D721Med (cell line): ENCODE measurements around the gene MOAP1.

Experiments used
- DNase-seq: peaks from one replicate; pipeline ENCODE4 v3.0.0; 2011; ENCODE audit warnings: low spot score; ENCODE audit not compliant: insufficient read length
- FAIRE-seq: peaks from 2 replicates; lab custom pipeline; 2011; peaks lifted over from hg19 to GRCh38; lab: Jason Lieb, UNC
- TF ChIP-seq, protein P1 (sequence below): IDR thresholded peaks from 2 replicates; pipeline ENCODE4 v1.5.1; 2012; ENCODE audit warnings: mild to moderate bottlenecking, control low read depth; ENCODE audit not compliant: insufficient read depth; ENCODE audit errors: missing control alignments

The MOAP1 gene

DNA sequence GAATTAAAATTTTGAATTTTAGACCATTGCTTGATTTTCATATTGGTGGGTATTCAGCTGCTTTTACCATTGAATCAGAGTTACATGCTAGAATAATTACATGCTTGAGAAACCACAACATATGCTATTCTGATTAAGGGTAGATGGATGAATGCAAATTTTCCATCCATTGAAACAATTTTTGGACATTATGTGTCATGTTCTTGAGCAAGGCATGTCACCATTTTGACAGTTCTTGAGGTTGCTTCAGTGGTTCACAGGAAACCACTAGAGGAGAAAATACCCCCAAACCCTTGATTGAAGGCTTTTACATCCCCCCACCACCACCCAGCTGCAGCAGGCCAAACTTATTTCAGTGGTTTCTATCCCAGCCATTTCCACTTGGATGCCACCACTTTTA, 35.8 kb upstream of the MOAP1 start:
- TF ChIP-seq, protein P1, sequence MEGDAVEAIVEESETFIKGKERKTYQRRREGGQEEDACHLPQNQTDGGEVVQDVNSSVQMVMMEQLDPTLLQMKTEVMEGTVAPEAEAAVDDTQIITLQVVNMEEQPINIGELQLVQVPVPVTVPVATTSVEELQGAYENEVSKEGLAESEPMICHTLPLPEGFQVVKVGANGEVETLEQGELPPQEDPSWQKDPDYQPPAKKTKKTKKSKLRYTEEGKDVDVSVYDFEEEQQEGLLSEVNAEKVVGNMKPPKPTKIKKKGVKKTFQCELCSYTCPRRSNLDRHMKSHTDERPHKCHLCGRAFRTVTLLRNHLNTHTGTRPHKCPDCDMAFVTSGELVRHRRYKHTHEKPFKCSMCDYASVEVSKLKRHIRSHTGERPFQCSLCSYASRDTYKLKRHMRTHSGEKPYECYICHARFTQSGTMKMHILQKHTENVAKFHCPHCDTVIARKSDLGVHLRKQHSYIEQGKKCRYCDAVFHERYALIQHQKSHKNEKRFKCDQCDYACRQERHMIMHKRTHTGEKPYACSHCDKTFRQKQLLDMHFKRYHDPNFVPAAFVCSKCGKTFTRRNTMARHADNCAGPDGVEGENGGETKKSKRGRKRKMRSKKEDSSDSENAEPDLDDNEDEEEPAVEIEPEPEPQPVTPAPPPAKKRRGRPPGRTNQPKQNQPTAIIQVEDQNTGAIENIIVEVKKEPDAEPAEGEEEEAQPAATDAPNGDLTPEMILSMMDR: no peak
- no peak for FAIRE-seq
- no peak for DNase-seq

- TF ChIP-seq, protein P1: peak; percentile 83
- FAIRE-seq (peak; percentile 70), DNase-seq (peak; percentile 50)
These were observed 34.5 kb upstream of the MOAP1 start for GRCh38 chr14:93219103-93219726.

GRCh38 chr14:93214598-93214997, 29.9 kb upstream of the MOAP1 start:
- DNase-seq: no peak
- TF ChIP-seq, protein P1: no peak
- FAIRE-seq: no peak

DNA sequence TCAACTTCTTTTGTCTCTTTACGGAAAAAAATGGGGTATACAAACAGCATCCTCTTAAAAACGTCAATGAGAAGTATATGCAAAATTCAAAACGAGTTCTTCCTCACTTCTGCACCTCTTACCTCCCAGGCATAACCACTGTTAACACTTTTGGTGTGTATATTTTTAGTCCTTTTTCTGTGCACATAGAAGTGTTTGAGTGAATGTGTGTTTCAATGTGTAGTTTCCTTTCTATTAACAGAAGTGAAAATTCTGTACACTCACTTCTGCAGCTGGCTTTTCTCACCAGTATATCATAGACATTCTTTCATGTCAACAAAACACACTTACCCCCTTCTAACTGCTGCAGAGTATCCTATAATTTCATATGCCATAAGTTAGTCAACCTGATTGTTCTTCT, 27.7 kb upstream of the MOAP1 start:
- FAIRE-seq (no peak), DNase-seq (no peak)
- TF ChIP-seq, protein P1: no peak

DNA sequence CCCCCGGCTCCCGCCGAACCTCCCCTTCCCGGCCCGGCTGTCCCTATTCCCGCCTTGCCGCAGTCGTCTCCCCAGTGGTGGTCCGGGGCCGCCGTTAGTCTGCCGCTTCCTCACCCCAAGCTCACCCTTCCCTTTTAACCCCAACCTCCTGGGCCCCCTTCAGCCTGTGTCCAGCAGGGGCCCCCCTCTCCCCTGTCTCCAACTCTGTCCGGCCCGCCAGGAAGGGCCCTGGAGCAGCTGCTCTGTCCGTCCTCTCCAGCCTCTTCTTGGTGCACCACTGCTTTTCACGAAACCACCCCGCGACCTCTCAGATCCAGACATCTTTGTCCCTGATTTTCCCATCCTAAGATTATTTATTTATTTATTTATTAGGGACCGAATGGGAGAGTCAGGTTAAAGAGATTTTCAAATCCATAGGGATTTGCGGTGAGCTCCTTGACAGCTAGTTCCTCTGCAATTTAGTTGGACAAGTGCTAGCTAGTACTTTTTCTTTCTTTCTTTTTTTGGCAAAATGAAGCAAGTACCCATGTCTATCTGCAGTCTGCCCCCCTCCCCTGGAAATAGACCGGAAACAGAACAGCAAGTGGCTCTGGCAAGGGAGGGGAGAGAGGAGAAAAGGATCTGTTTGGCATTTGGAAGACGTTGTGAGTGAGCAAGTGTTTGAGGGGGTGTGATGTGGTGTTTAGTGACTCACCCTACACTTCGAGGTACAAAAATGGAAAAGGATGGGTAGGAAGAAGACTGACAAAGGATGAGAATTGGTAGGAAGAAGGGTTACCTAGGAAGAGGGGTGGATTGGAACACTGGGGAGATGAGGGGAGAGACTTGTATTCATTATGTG, 23.0 kb upstream of the MOAP1 start:
- TF ChIP-seq, protein P1: peak; percentile 21
- FAIRE-seq: no peak
- no peak for DNase-seq

GRCh38 chr14:93206793-93207467, 22.2 kb upstream of the MOAP1 start, which contains the start of the genes GON7 and UBR7:
GON7 (minus strand) TSS chr14:93207065; CDS start chr14:93207037, 28 bp downstream.
UBR7 (plus strand) TSS chr14:93207256; CDS start chr14:93207292, 36 bp downstream.
- peak; percentile 75 for DNase-seq
- no peak for FAIRE-seq
- TF ChIP-seq, protein P1: peak; percentile 23
